ENCODE results near the gene XPR1. TPM values are rescaled to one million over a fixed set of nuclear protein-coding genes. Genes with fewer than 3 reads are reported as not detected.
"Not testable (repeated sequence)": the region's sequence is repeated elsewhere in the genome, so short reads cannot be mapped to it uniquely, and the experiment has no call there.

Gene XPR1
- total RNA-seq, 2 experiments from 2014 or later: 15.0 to 20.0 TPM

- H3K27me3 Mint-ChIP-seq: no peaks in the 10 kb centered on the region
- H3K27ac Mint-ChIP-seq: no peak overlapping the region
- DNase-seq: no peak
- H3K4me1 Mint-ChIP-seq: peaks cover 12% of the 10 kb centered on the region
- H3K9me3 Mint-ChIP-seq: peaks cover 23% of the 10 kb centered on the region
- peaks cover 50% of the 10 kb centered on the region for H3K36me3 Mint-ChIP-seq
- H3K4me3 Mint-ChIP-seq: no peak overlapping the region
Observed at GRCh38 chr1:180836449-180836848, 204.6 kb downstream of the XPR1 start.

- Mint-ChIP-seq H3K27ac (no peak overlapping the region), H3K4me1 (peaks cover 12% of the 10 kb centered on the region), H3K9me3 (peaks cover 17% of the 10 kb centered on the region), H3K27me3 (no peaks in the 10 kb centered on the region), H3K4me3 (no peak overlapping the region), H3K36me3 (peaks cover 44% of the 10 kb centered on the region)
- DNase-seq: no peak
Observed at GRCh38 chr1:180837020-180837419, 205.2 kb downstream of the XPR1 start.

- Mint-ChIP-seq H3K4me3 (no peak overlapping the region), H3K27me3 (no peaks in the 10 kb centered on the region), H3K4me1 (peaks cover 12% of the 10 kb centered on the region), H3K27ac (no peak overlapping the region), H3K9me3 (peaks cover 4% of the 10 kb centered on the region), H3K36me3 (peaks cover 30% of the 10 kb centered on the region)
- DNase-seq: no peak
Observed at GRCh38 chr1:180838535-180838934, 206.7 kb downstream of the XPR1 start.

GRCh38 chr1:180839547-180839946, 207.7 kb downstream of the XPR1 start:
- Mint-ChIP-seq H3K27ac (no peak overlapping the region), H3K9me3 (peaks cover 3% of the 10 kb centered on the region), H3K4me1 (peaks cover 12% of the 10 kb centered on the region), H3K4me3 (no peak overlapping the region), H3K27me3 (no peaks in the 10 kb centered on the region), H3K36me3 (peaks cover 29% of the 10 kb centered on the region)
- DNase-seq: no peak

- peaks cover 19% of the 10 kb centered on the region for H3K36me3 Mint-ChIP-seq
- no peaks in the 10 kb centered on the region for H3K9me3 Mint-ChIP-seq
- peaks cover 9% of the 10 kb centered on the region for H3K4me1 Mint-ChIP-seq
- H3K4me3 Mint-ChIP-seq: no peak overlapping the region
- no peak overlapping the region for H3K27ac Mint-ChIP-seq
- no peaks in the 10 kb centered on the region for H3K27me3 Mint-ChIP-seq
- no peak for DNase-seq
Observed at GRCh38 chr1:180841415-180841814, 209.6 kb downstream of the XPR1 start.

- DNase-seq: no peak
- Mint-ChIP-seq H3K36me3 (peaks cover 14% of the 10 kb centered on the region), H3K27ac (no peak overlapping the region), H3K27me3 (no peaks in the 10 kb centered on the region), H3K4me3 (no peak overlapping the region), H3K9me3 (no peaks in the 10 kb centered on the region), H3K4me1 (peaks cover 3% of the 10 kb centered on the region)
Observed at GRCh38 chr1:180842052-180842451, 210.2 kb downstream of the XPR1 start.

- Mint-ChIP-seq H3K4me1 (no peaks in the 10 kb centered on the region), H3K27ac (no peak overlapping the region), H3K9me3 (no peaks in the 10 kb centered on the region), H3K36me3 (peaks cover 14% of the 10 kb centered on the region), H3K27me3 (no peaks in the 10 kb centered on the region), H3K4me3 (no peak overlapping the region)
- no peak for DNase-seq
Observed at GRCh38 chr1:180842491-180843275, 210.9 kb downstream of the XPR1 start.

- H3K36me3 Mint-ChIP-seq: peaks cover 9% of the 10 kb centered on the region
- no peak overlapping the region for H3K27ac Mint-ChIP-seq
- no peaks in the 10 kb centered on the region for H3K27me3 Mint-ChIP-seq
- no peaks in the 10 kb centered on the region for H3K9me3 Mint-ChIP-seq
- H3K4me3 Mint-ChIP-seq: no peak overlapping the region
- DNase-seq: no peak
- H3K4me1 Mint-ChIP-seq: peaks cover under 1% of the 10 kb centered on the region
Observed at GRCh38 chr1:180845352-180845751, 213.5 kb downstream of the XPR1 start.

- Mint-ChIP-seq H3K4me1 (peaks cover 20% of the 10 kb centered on the region), H3K27me3 (no peaks in the 10 kb centered on the region), H3K36me3 (peaks cover 14% of the 10 kb centered on the region), H3K27ac (no peak overlapping the region), H3K4me3 (no peak overlapping the region), H3K9me3 (peaks cover 3% of the 10 kb centered on the region)
- DNase-seq: no peak
Observed at GRCh38 chr1:180848191-180848590, 216.4 kb downstream of the XPR1 start.

GRCh38 chr1:180849031-180849775, 217.4 kb downstream of the XPR1 start:
- Mint-ChIP-seq H3K27ac (no peak overlapping the region), H3K9me3 (peaks cover 3% of the 10 kb centered on the region)

GRCh38 chr1:180851995-180852887, 220.4 kb downstream of the XPR1 start:
- H3K27me3 Mint-ChIP-seq: no peaks in the 10 kb centered on the region
- H3K4me3 Mint-ChIP-seq: no peak overlapping the region
- peaks cover 11% of the 10 kb centered on the region for H3K36me3 Mint-ChIP-seq
- no peak for DNase-seq
- H3K9me3 Mint-ChIP-seq: peaks cover 3% of the 10 kb centered on the region
- peaks cover 23% of the 10 kb centered on the region for H3K4me1 Mint-ChIP-seq
- no peak overlapping the region for H3K27ac Mint-ChIP-seq

More at GRCh38 chr1:180849031-180849775, 217.4 kb downstream of the XPR1 start:
- no peak for DNase-seq
- H3K36me3 Mint-ChIP-seq: peaks cover 14% of the 10 kb centered on the region
- no peaks in the 10 kb centered on the region for H3K27me3 Mint-ChIP-seq
- no peak overlapping the region for H3K4me3 Mint-ChIP-seq
- H3K4me1 Mint-ChIP-seq: peaks cover 23% of the 10 kb centered on the region

GRCh38 chr1:180854001-180854400, 222.2 kb downstream of the XPR1 start:
- H3K9me3 Mint-ChIP-seq: peaks cover 3% of the 10 kb centered on the region
- peaks cover 23% of the 10 kb centered on the region for H3K4me1 Mint-ChIP-seq
- peaks cover 9% of the 10 kb centered on the region for H3K36me3 Mint-ChIP-seq
- H3K4me3 Mint-ChIP-seq: no peak overlapping the region
- H3K27ac Mint-ChIP-seq: no peak overlapping the region
- no peaks in the 10 kb centered on the region for H3K27me3 Mint-ChIP-seq
- DNase-seq: no peak

GRCh38 chr1:180854456-180854855, 222.6 kb downstream of the XPR1 start:
- Mint-ChIP-seq H3K4me3 (no peak overlapping the region), H3K27ac (no peak overlapping the region), H3K36me3 (peaks cover 7% of the 10 kb centered on the region), H3K27me3 (no peaks in the 10 kb centered on the region), H3K4me1 (peaks cover 23% of the 10 kb centered on the region), H3K9me3 (peaks cover 3% of the 10 kb centered on the region)
- DNase-seq: no peak

- H3K4me3 Mint-ChIP-seq, H3K36me3 Mint-ChIP-seq, H3K9me3 Mint-ChIP-seq, H3K27me3 Mint-ChIP-seq, DNase-seq, H3K27ac Mint-ChIP-seq, H3K4me1 Mint-ChIP-seq: not testable (repeated sequence)
Observed at GRCh38 chr1:180857947-180858725, 226.3 kb downstream of the XPR1 start.
